B cell (primary cell): ENCODE measurements around the gene MGMT. TPM values are rescaled to one million over a fixed set of nuclear protein-coding genes. Genes with fewer than 3 reads are reported as not detected.

Experiments
- ATAC-seq: fragments of 200-7000 bp; cut with Tn5 transposase; one replicate; pipeline ENCODE4 v1.10.0; 2021; ENCODE audit warnings: low read depth, mild to moderate bottlenecking, moderate number of reproducible peaks, moderate library complexity
- CTCF ChIA-PET: fragments of 350-600 bp; sonication (Branson Sonifier 250); formaldehyde crosslinking; loops from one replicate; lab custom pipeline; 2021; ENCODE audit warnings: antibody characterized with exemption, inconsistent platforms; lab: Charles Lee
- POLR2A ChIA-PET: fragments of 350-600 bp; sonication (Branson Sonifier 250); formaldehyde crosslinking; loops from one replicate; lab custom pipeline; 2021; ENCODE audit warnings: antibody characterized with exemption; lab: Charles Lee
- DNase-seq: peaks from one replicate; pipeline ENCODE4 v3.0.0; 2013
- H2AFZ ChIP-seq: 2 replicates; pipeline ENCODE4 v1.6.1; 2012; ENCODE audit warnings: mild to moderate bottlenecking, low read depth, low read length; ENCODE audit not compliant: insufficient read depth, poor library complexity, severe bottlenecking
- H3K27ac ChIP-seq, 2 donors: 1 replicate in 1 of 2; 2 replicates in 1 of 2; pipeline ENCODE4 v1.5.1; 2012 to 2013; ENCODE audit warnings: low read length in 2 of 2, mild to moderate bottlenecking in 2 of 2, moderate library complexity in 1 of 2
- H3K27me3 ChIP-seq, 4 experiments: fragments of 200-600 bp in 1 of 4; sonication (generic) in 1 of 4; replicated peaks in 1 of 4; 1 replicate in 2 of 4; 2 replicates in 2 of 4; pipeline versions ENCODE4 v1.6.1 to v1.7.0; 2013 to 2016; ENCODE audit warnings: low read length in 3 of 4, mild to moderate bottlenecking in 2 of 4, mixed read lengths in 1 of 4, moderate library complexity in 1 of 4; ENCODE audit not compliant: insufficient read depth in 4 of 4, control insufficient read depth in 3 of 4; ENCODE audit errors: control extremely low read depth in 1 of 4
- H3K36me3 ChIP-seq, 2 experiments: replicated peaks in 1 of 2; 1 replicate in 1 of 2; 2 replicates in 1 of 2; pipeline versions ENCODE4 v1.6.1 to v1.7.1; 2013; ENCODE audit warnings: low read length in 1 of 2; ENCODE audit not compliant: insufficient read depth in 2 of 2, control insufficient read depth in 1 of 2; ENCODE audit errors: control extremely low read depth in 1 of 2, extremely low read depth in 1 of 2
- H3K4me1 ChIP-seq, 2 donors: fragments of 200-600 bp in 1 of 2; sonication (generic) in 1 of 2; 1 replicate in 1 of 2; 2 replicates in 1 of 2; pipeline versions ENCODE4 v1.5.1 to v1.6.1; 2013 to 2017; ENCODE audit warnings: low read length in 2 of 2; ENCODE audit not compliant: control insufficient read depth in 2 of 2, insufficient read depth in 2 of 2
- H3K4me2 ChIP-seq: replicated peaks from 2 replicates; pipeline ENCODE3; 2012; ENCODE audit warnings: mild to moderate bottlenecking, low read depth, low read length; ENCODE audit not compliant: poor library complexity, severe bottlenecking
- H3K4me3 ChIP-seq, 5 experiments: fragments of 200-600 bp in 1 of 5; sonication (generic) in 1 of 5; 1 replicate in 3 of 5; 2 replicates in 2 of 5; pipeline versions ENCODE4 v1.5.1 to v1.7.0; 2011 to 2016; ENCODE audit warnings: low read length in 4 of 5, mild to moderate bottlenecking in 4 of 5, low read depth in 2 of 5, control low read depth in 1 of 5, moderate library complexity in 1 of 5; ENCODE audit not compliant: insufficient read depth in 1 of 5; ENCODE audit errors: control extremely low read depth in 1 of 5, extremely low read depth in 1 of 5
- H3K79me2 ChIP-seq: fragments of 200-600 bp; sonication (generic); one replicate; pipeline ENCODE4 v1.6.0; 2016; ENCODE audit warnings: low read length; ENCODE audit not compliant: control insufficient read depth, insufficient read depth
- H3K9ac ChIP-seq: fragments of 200-600 bp; sonication (generic); 2 replicates; pipeline ENCODE4 v1.6.1; 2017; ENCODE audit warnings: mild to moderate bottlenecking, low read length, moderate library complexity
- H3K9me3 ChIP-seq, 3 donors: one replicate each; pipeline versions ENCODE4 v1.6.1 to v1.7.1; 2013; ENCODE audit warnings: low read length in 2 of 3; ENCODE audit not compliant: control insufficient read depth in 2 of 3, insufficient read depth in 1 of 3; ENCODE audit errors: control extremely low read depth in 1 of 3
- H4K20me1 ChIP-seq: 2 replicates; pipeline ENCODE4 v1.6.0; 2012; ENCODE audit warnings: mild to moderate bottlenecking, low read length; ENCODE audit not compliant: insufficient read depth, control insufficient read depth, poor library complexity, severe bottlenecking
- H3K27ac Mint-ChIP-seq: one replicate; pipeline ENCODE4 v1.8.0; 2021; ENCODE audit warnings: mixed read lengths
- H3K27me3 Mint-ChIP-seq: one replicate; pipeline ENCODE4 v1.8.0; 2021; ENCODE audit warnings: mixed read lengths
- H3K4me1 Mint-ChIP-seq: one replicate; pipeline ENCODE4 v1.8.0; 2021; ENCODE audit warnings: mixed read lengths
- H3K4me3 Mint-ChIP-seq: one replicate; pipeline ENCODE4 v1.8.0; 2021; ENCODE audit warnings: mixed read lengths
- H3K9me3 Mint-ChIP-seq: one replicate; pipeline ENCODE4 v1.8.0; 2022; ENCODE audit warnings: mixed read lengths; ENCODE audit not compliant: insufficient read depth
- CTCF ChIP-seq: fragments of 200-600 bp; IDR thresholded peaks from one replicate; pipeline ENCODE4 v1.8.0; 2022; ENCODE audit warnings: antibody characterized with exemption, mild to moderate bottlenecking
- EZH2 ChIP-seq: IDR thresholded peaks from 2 replicates; pipeline ENCODE4 v1.6.1; 2012; ENCODE audit warnings: borderline replicate concordance, low read depth, mild to moderate bottlenecking, moderate library complexity, low read length; ENCODE audit not compliant: insufficient read depth, poor library complexity, severe bottlenecking
- WGBS: methylation state at CpG from one replicate; pipeline ENCODE4 v1.1.5; 2013; ENCODE audit warnings: missing lambda C conversion rate; ENCODE audit not compliant: insufficient coverage; 5-methylcytosine and 5-hydroxymethylcytosine counted together
- intact Hi-C: fragments of 100-400 bp; cut with micrococcal nuclease; formaldehyde crosslinking; loops from one replicate; pipeline ENCODE4 v1.10.0; 2022
- polyA plus RNA-seq: library from polyadenylated mRNA; depleted of rRNA; stranded (reverse); fragments of >200 nt; gene quantifications from 2 replicates; pipeline ENCODE4 v1.2.3, GENCODE V29; 2012
- total RNA-seq, 2 donors: library from RNA; stranded (reverse); fragments of 120-200 nt in 1 of 2; gene quantifications; 1 replicate in 1 of 2; 2 replicates in 1 of 2; pipeline versions ENCODE4 v1.2.3 to v1.2.4, GENCODE V29; 2013 to 2022

MGMT gene
- total and polyA plus RNA-seq, 2 donors (not counting 1 experiment from before 2014, with no cell fraction given), result 16.6 to 87.7 TPM

- CTCF ChIA-PET, result no interaction called here
- POLR2A ChIA-PET, result no interaction called here
Measured at GRCh38 chr10:129520440-129521080, 53.5 kb downstream of the MGMT start.

More at GRCh38 chr10:129520440-129521080, 53.5 kb downstream of the MGMT start:
- Histone ChIP-seq H3K27me3 (no peaks in the 10 kb centered on the region), H4K20me1 (peaks cover 13% of the 10 kb centered on the region), H3K4me2 (no peak overlapping the region), H3K9ac (no peak overlapping the region), H3K36me3 (no peaks in the 10 kb centered on the region), H3K79me2 (peaks cover 35% of the 10 kb centered on the region), H3K27ac (no peak overlapping the region), H2AFZ (no peak overlapping the region), H3K4me3 (no peak overlapping the region), H3K4me1 (peaks cover 3% of the 10 kb centered on the region in 2 donors), H3K9me3 (peaks cover 0 to 10% (median 2%) of the 10 kb centered on the region in 3 donors)
- Mint-ChIP-seq H3K27ac (no peak overlapping the region), H3K27me3 (no peaks in the 10 kb centered on the region), H3K9me3 (no peaks in the 10 kb centered on the region), H3K4me1 (peaks cover 14% of the 10 kb centered on the region), H3K4me3 (no peak overlapping the region)
- TF ChIP-seq EZH2, result no peak
- TF ChIP-seq CTCF, result no peak
- DNase-seq (no peak), ATAC-seq (no peak)
- intact Hi-C loops, result no loop called here
- 95% methylated on average over 26 of the region's 26 CpGs for WGBS
